Measurements from ENCODE around the gene MAZ.

The MAZ gene

DNA sequence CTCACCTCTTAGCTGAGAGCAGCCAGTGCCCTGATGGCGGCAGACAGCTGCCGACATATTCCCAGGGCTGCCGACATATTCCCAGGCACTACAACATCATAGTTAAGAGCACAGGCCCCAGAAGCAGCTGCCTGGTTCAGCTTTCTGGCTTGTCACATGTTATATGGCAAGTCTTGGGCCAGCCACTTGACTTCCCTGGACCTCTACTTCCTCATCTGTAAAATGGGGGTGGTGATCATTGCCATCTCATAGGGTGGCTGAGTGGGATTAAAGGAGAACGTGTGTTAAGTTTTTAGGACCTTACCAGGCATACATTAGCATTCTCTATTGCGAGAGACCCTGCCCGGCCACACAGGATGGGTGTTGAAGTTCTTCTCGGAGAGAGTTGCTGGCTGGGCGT lies 37.6 kb downstream of the MAZ start:
- ATAC-seq (replicated peaks; ENCODE audit: extremely low read depth, poor library complexity, severe bottlenecking) (no peak), DNase-seq (ENCODE audit: low spot score in 2 of 2) (no peak)
- Mint-ChIP-seq H3K36me3 (ENCODE audit: insufficient read depth) (peaks cover 50% of the 10 kb centered on the region), H3K27me3 (no peaks in the 10 kb centered on the region), H3K27ac (ENCODE audit: low read depth) (no peak overlapping the region), H3K4me1 (peaks cover 11% of the 10 kb centered on the region), H3K9me3 (no peaks in the 10 kb centered on the region), H3K4me3 (no peak overlapping the region)

DNA sequence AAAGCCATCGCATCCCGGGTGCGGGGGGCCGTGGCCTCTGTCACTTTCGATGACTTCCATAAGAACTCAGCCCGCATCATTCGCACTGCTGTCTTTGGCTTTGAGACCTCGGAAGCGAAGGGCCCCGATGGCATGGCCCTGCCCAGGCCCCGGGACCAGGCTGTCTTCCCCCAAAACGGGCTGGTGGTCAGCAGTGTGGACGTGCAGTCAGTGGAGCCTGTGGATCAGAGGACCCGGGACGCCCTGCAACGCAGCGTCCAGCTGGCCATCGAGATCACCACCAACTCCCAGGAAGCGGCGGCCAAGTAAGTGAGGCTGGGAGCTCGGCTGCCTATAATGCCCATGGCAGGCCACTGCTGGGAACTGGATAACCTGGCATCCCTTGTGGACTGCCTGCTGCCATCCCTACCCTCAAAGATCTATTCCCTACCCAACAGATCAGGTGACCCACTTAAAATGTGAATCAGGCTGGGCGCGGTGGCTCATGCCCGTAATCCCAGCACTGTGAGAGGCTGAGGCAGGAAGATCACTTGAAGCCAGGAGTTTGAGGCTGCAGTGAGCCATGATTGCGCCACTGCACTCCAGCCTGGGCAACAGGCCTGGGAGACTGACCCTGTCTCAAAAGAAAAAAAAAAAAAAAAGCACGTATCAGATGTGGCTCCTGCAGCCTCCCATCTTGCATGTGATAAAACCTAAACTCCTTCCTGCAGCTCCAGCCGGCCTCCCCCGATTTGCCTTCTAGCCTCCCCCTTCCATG lies 38.4 kb downstream of the MAZ start:
- H3K4me1 Mint-ChIP-seq, result peaks cover 11% of the 10 kb centered on the region
- ATAC-seq (replicated peaks; ENCODE audit: extremely low read depth, poor library complexity, severe bottlenecking), result no peak
- H3K36me3 Mint-ChIP-seq (ENCODE audit: insufficient read depth), result peaks cover 44% of the 10 kb centered on the region
- no peak overlapping the region for H3K4me3 Mint-ChIP-seq
- H3K9me3 Mint-ChIP-seq, result no peaks in the 10 kb centered on the region
- no peak overlapping the region for H3K27ac Mint-ChIP-seq (ENCODE audit: low read depth)
- DNase-seq (ENCODE audit: low spot score in 2 of 2), result no peak
- no peaks in the 10 kb centered on the region for H3K27me3 Mint-ChIP-seq

DNA sequence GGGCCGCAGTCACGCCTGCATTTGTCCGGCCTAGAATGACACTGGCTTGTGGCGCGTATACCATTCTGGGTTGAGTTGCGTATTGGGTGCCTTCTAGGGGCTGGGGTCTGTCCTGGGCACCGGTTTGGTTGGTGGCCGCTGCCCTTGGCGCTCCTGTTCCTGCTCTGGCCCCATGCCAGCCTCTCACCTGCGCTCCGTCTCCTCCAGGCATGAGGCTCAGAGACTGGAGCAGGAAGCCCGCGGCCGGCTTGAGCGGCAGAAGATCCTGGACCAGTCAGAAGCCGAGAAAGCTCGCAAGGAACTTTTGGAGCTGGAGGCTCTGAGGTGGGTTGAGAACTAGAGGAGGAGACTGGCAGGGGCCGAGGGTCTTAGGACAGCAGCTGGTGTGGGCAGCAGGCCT lies 39.3 kb downstream of the MAZ start:
- ATAC-seq (replicated peaks; ENCODE audit: extremely low read depth, poor library complexity, severe bottlenecking) (no peak), DNase-seq (ENCODE audit: low spot score in 2 of 2) (no peak)
- Mint-ChIP-seq H3K4me3 (no peak overlapping the region), H3K9me3 (no peaks in the 10 kb centered on the region), H3K36me3 (ENCODE audit: insufficient read depth) (peaks cover 40% of the 10 kb centered on the region), H3K4me1 (peaks cover 11% of the 10 kb centered on the region), H3K27me3 (no peaks in the 10 kb centered on the region), H3K27ac (ENCODE audit: low read depth) (peak overlapping the region; percentile 67)

DNA sequence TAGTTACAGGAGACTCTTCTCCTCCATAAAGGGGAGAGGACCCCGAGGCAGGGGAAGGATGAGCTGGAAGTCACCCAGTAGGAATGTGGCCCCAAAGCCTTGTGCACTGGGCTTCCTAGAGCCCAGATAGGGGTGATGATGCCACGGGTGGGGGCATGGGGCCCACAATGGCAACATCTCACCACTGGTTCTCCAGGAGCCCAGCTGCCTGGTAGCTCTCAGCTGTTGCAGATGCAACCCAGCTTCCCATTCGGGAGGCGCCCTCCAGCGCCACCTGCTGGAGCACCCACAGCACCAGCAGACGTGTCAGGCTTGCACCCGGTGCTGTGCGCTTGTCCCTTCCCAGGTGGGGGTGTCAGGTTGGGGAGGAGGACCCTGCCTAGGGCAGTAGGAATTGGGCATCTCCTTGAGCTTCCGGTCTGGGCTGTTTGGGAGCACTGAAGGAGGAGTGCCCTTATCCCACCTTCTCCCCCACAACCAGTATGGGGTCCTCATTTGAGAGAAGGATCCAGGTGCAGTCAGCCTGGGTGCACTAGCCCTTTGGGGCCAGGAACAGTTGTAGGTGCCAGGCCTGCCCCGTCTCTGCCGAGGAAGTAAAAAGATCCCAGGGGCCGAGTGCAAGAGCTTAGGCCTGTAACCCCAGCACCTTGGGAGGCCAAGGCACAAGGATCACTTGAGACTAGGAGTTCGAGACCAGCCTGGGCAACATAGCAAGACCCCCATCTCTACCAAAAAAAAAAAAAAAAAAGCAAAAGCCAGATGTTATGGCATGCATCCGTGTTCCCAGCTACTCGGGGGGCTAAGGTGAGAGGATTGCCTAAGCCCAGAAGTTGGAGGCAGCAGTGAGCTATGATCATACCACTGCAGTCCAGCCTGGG lies 42.3 kb downstream of the MAZ start:
- Mint-ChIP-seq H3K27ac (ENCODE audit: low read depth) (peak overlapping the region; percentile 71), H3K9me3 (no peaks in the 10 kb centered on the region), H3K27me3 (no peaks in the 10 kb centered on the region), H3K4me1 (peaks cover 11% of the 10 kb centered on the region), H3K4me3 (no peak overlapping the region), H3K36me3 (ENCODE audit: insufficient read depth) (peaks cover 20% of the 10 kb centered on the region)
- ATAC-seq (replicated peaks; ENCODE audit: extremely low read depth, poor library complexity, severe bottlenecking), result peak; percentile 85
- peak; percentile 68 for DNase-seq (ENCODE audit: low spot score in 2 of 2)

DNA sequence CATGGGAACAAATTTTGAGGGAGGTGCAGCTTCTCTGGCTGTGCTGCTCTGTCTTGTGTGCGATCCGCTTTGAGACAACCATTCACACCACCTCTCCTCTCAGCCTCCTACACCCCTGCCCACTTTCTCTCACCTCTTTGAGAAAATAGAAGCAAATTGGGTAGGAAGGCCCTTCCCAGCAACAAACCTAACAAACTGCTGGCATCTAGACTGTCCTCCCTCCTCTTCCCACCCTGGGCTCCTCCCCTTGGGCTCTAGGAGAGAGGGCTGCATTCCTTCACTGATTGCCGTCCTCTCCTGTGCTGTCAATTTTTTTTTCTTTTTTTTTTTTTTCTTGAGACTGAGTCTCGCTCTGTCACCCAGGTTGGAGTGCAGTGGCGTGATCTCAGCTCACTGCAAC lies 43.2 kb downstream of the MAZ start:
- ATAC-seq (replicated peaks; ENCODE audit: extremely low read depth, poor library complexity, severe bottlenecking), result no peak
- no peak overlapping the region for H3K27ac Mint-ChIP-seq (ENCODE audit: low read depth)
- no peaks in the 10 kb centered on the region for H3K27me3 Mint-ChIP-seq
- H3K4me1 Mint-ChIP-seq, result peaks cover 11% of the 10 kb centered on the region
- peaks cover 17% of the 10 kb centered on the region for H3K36me3 Mint-ChIP-seq (ENCODE audit: insufficient read depth)
- no peaks in the 10 kb centered on the region for H3K9me3 Mint-ChIP-seq
- no peak for DNase-seq (ENCODE audit: low spot score in 2 of 2)
- no peak overlapping the region for H3K4me3 Mint-ChIP-seq

DNA sequence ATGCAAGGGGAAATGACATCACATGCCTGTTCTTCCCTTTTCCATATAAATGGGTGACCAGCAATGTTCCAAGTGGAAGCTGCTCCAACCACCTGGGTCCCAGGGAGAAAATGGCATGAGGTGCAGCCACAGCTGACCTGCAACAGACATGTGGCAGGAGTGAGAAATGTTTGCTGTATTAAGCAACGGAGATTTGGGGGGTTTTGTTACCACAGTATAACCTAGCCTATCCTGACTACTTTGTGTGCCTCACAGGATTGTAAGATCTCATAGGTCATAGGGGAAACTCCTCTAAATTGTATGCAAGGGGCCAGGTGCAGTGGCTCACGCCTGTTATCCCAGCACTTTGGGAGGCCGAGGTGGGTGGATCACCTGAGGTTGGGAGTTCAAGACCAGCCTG lies 44.7 kb downstream of the MAZ start:
- Mint-ChIP-seq H3K9me3 (no peaks in the 10 kb centered on the region), H3K4me3 (no peak overlapping the region), H3K27ac (ENCODE audit: low read depth) (no peak overlapping the region), H3K27me3 (no peaks in the 10 kb centered on the region), H3K4me1 (peaks cover 5% of the 10 kb centered on the region), H3K36me3 (ENCODE audit: insufficient read depth) (peaks cover 12% of the 10 kb centered on the region)
- ATAC-seq (replicated peaks; ENCODE audit: extremely low read depth, poor library complexity, severe bottlenecking) (no peak), DNase-seq (ENCODE audit: low spot score in 2 of 2) (no peak)

DNA sequence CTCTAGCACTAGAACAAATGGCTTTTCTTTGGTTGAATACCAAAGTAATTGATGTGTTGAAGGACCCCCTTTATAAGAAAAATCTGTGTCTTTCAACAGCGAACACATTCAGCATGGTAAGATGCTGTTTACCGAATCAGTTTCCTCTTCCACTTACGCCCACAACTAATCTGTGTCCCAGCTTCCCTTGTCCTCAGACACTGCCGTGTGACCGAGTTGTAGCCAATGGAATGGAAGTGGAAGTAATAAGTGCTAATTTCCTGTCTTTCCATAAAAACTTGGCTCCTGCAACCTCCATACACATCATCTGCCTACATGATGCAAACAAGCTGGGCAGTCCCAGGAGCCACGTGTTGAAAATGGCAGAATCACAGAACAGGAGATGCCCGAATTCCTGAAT lies 46.3 kb downstream of the MAZ start:
- Mint-ChIP-seq H3K27ac (ENCODE audit: low read depth) (no peak overlapping the region), H3K36me3 (ENCODE audit: insufficient read depth) (peaks cover 10% of the 10 kb centered on the region), H3K9me3 (no peaks in the 10 kb centered on the region), H3K27me3 (no peaks in the 10 kb centered on the region), H3K4me3 (no peak overlapping the region), H3K4me1 (peaks cover 5% of the 10 kb centered on the region)
- DNase-seq (ENCODE audit: low spot score in 2 of 2) (no peak), ATAC-seq (replicated peaks; ENCODE audit: extremely low read depth, poor library complexity, severe bottlenecking) (no peak)

DNA sequence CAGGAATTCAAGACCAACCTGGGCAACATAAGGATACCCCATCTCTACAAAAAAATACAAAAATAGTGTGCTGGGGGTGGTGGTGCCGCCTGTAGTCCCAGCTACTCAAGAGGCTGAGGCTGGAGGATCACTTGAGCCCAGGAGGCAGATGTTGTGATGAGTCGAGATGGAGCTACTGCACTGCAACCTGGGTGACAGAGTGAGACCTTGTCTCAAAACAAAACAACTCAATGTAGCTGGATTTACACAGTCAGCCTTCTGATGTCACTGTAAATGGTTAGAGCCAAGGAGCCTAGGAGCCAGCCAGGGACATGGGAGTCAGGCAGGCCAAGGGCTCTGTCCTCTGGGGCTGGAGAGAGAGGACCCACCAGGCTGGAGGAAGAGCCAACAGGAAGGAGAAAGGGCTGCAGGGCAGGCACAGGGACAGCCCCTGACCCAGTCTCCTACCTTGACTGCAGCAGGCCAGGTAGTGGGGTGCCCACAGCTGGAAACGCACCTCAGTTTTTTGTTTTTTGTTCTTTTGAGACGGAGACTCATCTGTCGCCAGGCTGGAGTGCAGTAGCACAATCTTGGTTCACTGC lies 48.3 kb downstream of the MAZ start:
- no peak overlapping the region for H3K27ac Mint-ChIP-seq (ENCODE audit: low read depth)
- H3K4me1 Mint-ChIP-seq, result no peaks in the 10 kb centered on the region
- DNase-seq (ENCODE audit: low spot score in 2 of 2) (no peak), ATAC-seq (replicated peaks; ENCODE audit: extremely low read depth, poor library complexity, severe bottlenecking) (no peak)
- no peak overlapping the region for H3K4me3 Mint-ChIP-seq
- peaks cover 20% of the 10 kb centered on the region for H3K36me3 Mint-ChIP-seq (ENCODE audit: insufficient read depth)
- H3K27me3 Mint-ChIP-seq, result no peaks in the 10 kb centered on the region
- no peaks in the 10 kb centered on the region for H3K9me3 Mint-ChIP-seq

DNA sequence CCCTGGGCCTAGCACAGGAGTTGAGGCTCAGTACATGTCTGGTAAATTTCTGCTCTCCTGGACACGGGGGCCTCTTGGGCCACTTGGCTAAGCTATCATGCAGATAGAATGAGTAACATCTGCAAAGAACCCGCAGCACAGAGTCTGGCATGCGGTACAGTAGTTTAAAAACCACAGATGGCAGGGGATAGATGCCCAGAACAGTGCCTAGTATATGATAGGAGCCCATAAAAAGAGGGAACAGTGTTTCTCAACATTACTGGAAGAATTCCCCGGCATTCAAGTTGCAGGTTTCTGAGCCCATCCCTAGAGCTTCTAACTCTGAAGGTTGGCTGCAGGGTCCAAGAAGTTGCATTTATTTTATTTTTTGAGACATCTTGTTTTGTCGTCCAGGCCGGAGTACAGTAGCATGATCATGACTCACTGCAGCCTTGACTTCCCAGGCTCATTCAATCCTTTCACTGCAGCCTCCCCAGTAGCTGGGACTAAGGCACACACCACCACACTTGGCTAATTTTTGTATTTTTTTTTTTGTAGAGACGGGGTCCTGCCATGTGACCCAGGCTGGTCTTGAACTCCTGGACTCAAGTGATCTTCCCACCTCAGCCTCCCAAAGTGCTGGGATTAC lies 50.9 kb downstream of the MAZ start:
- no peaks in the 10 kb centered on the region for H3K9me3 Mint-ChIP-seq
- no peak for DNase-seq (ENCODE audit: low spot score in 2 of 2)
- peaks cover 13% of the 10 kb centered on the region for H3K4me1 Mint-ChIP-seq
- no peak for ATAC-seq (replicated peaks; ENCODE audit: extremely low read depth, poor library complexity, severe bottlenecking)
- H3K27ac Mint-ChIP-seq (ENCODE audit: low read depth), result no peak overlapping the region
- H3K36me3 Mint-ChIP-seq (ENCODE audit: insufficient read depth), result peaks cover 24% of the 10 kb centered on the region
- no peaks in the 10 kb centered on the region for H3K27me3 Mint-ChIP-seq
- no peak overlapping the region for H3K4me3 Mint-ChIP-seq

DNA sequence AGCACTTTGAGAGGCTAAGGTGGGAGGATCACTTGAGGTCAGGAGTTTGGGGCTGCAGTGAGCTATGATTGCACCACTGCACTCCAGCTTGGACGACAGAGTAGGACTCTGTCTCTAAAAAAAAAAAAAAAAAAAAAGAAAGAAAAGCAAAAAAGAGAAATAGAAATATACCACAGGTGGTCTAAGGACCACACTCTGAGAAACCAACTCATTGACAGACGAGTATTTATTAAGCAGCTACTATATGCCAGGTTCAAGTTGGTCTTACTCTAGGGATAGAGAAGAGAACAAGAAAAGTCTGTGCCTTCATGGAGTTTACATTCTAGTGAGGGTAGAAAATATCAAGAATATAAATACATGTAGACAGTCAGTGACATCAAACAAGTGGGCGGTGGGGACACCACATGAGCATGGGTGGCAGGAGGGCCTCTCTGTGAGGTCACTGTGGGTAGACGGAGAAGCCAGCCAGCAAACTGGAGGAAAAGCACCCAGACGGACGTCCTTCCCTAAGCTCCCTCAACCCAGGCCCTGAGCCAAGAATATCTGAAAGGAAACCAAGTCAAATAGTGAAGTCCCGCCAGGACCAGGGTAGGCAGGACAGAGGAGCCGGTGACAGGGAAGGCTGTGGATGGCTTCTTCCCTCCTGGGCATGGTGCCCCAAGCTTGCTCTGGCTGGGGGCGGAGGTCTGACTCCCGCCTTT lies 52.0 kb downstream of the MAZ start:
- Mint-ChIP-seq H3K4me3 (no peak overlapping the region), H3K27ac (ENCODE audit: low read depth) (peak overlapping the region; percentile 53), H3K36me3 (ENCODE audit: insufficient read depth) (peaks cover 27% of the 10 kb centered on the region)

DNA sequence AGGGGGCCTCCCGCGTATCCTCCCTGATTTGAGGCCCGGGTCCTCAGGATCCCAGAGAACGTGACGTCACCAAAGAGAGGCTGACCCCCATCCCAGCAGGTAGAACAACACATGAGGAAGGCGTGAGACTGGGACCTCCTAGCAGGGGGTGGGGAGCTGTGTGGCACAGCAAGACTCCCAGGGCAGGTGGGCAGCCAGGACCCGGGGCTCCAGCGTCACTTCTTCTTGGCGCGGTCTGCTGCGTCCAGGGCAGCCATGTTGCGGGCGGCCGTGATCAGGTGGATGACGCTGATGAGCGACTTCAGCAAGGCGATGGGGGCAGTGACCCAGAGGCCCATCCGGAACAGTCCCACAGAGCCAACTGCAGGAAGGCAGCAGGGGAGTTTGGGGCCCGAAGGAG lies 52.6 kb downstream of the MAZ start:
- Mint-ChIP-seq H3K4me3 (no peak overlapping the region), H3K27me3 (no peaks in the 10 kb centered on the region), H3K36me3 (ENCODE audit: insufficient read depth) (peaks cover 27% of the 10 kb centered on the region), H3K9me3 (no peaks in the 10 kb centered on the region), H3K4me1 (peaks cover 25% of the 10 kb centered on the region), H3K27ac (ENCODE audit: low read depth) (peak overlapping the region; percentile 53)
- no peak for ATAC-seq (replicated peaks; ENCODE audit: extremely low read depth, poor library complexity, severe bottlenecking)
- no peak for DNase-seq (ENCODE audit: low spot score in 2 of 2)

More for the DNA sequence above, 52.0 kb downstream of the MAZ start:
- no peaks in the 10 kb centered on the region for H3K27me3 Mint-ChIP-seq
- no peaks in the 10 kb centered on the region for H3K9me3 Mint-ChIP-seq
- peaks cover 21% of the 10 kb centered on the region for H3K4me1 Mint-ChIP-seq
- ATAC-seq (replicated peaks; ENCODE audit: extremely low read depth, poor library complexity, severe bottlenecking) (no peak), DNase-seq (ENCODE audit: low spot score in 2 of 2) (no peak)

DNA sequence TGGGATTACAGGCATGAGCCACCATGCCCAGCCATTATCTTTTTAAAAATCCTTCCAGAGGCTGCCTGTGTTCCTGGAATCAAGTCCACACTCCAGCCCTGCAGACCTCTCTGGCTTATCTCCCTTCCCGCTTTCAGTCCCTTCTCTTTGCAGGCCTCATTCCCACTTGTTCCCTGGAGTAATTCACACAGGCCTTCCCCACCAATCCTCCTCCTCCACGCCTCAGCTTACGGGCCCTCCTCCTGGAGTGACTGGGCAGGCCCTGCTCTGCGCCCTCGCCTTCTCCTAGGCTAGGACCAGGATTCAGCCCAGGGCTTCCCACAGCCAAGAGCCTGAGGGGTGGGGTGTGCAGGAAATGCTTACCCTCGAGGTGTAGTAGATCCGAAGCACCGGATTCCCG lies 53.9 kb downstream of the MAZ start:
- Mint-ChIP-seq H3K27me3 (no peaks in the 10 kb centered on the region), H3K27ac (ENCODE audit: low read depth) (no peak overlapping the region), H3K36me3 (ENCODE audit: insufficient read depth) (peaks cover 27% of the 10 kb centered on the region), H3K9me3 (no peaks in the 10 kb centered on the region), H3K4me3 (no peak overlapping the region), H3K4me1 (peaks cover 25% of the 10 kb centered on the region)
- DNase-seq (ENCODE audit: low spot score in 2 of 2) (no peak), ATAC-seq (replicated peaks; ENCODE audit: extremely low read depth, poor library complexity, severe bottlenecking) (no peak)
